ENCODE measurements around the gene PKMYT1.
A peak's percentile ranks its signal among the peaks of the same experiment; 100 is the strongest.

PKMYT1 gene

GRCh38 chr16:2980227-2981176, at the start of gene PKMYT1:
Gene PKMYT1 (minus strand): TSS chr16:2980446. CDS start chr16:2979657, 789 bp downstream.
- peak; percentile 99 for DNase-seq (ENCODE audit: low spot score)

DNA sequence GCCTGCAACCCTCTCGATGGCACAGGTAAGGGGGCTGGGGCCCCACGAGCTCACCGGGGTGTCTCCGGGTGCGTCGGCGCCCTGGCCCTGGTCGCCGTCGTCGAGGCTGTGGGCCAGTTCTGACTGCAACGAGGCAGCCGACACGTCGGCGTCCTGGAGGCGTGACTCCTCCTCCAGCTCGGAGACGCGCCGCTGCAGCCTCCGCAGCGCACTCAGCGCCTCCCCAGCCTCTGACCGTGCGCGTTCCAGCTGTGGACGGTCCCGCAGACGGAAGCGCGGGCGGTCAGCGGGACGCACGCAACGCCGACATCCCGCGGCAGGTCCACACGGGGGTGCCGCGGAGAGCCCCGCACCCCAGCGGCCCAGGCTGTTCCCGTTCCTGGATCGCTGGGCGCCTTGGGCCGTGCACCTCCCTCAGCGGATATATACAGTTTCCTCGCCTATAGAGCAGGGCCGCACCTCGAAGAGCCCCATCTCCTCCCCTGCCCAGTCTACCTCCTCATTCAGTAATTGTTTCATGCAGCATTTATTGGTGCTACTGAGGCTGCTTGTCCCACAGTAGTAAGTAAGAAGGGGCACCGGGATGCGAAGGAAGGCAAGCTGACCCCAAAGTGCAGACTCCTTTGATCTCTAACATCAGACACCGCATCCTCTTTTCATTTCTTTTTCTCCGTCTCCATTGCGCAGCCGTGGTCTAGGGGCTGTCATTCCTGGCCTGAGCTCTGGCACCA, 49.4 kb upstream of the PKMYT1 start:
- no peak for DNase-seq (ENCODE audit: low spot score)

GRCh38 chr16:3028716-3029319, 48.6 kb upstream of the PKMYT1 start:
- DNase-seq (ENCODE audit: low spot score), result no peak

- DNase-seq (ENCODE audit: low spot score), result peak; percentile 84
These were observed 47.9 kb upstream of the PKMYT1 start for GRCh38 chr16:3027983-3028715.

GRCh38 chr16:3027489-3027795, 47.2 kb upstream of the PKMYT1 start:
- no peak for DNase-seq (ENCODE audit: low spot score)

- no peak for DNase-seq (ENCODE audit: low spot score)
These were observed 46.6 kb upstream of the PKMYT1 start for GRCh38 chr16:3026609-3027488.

DNA sequence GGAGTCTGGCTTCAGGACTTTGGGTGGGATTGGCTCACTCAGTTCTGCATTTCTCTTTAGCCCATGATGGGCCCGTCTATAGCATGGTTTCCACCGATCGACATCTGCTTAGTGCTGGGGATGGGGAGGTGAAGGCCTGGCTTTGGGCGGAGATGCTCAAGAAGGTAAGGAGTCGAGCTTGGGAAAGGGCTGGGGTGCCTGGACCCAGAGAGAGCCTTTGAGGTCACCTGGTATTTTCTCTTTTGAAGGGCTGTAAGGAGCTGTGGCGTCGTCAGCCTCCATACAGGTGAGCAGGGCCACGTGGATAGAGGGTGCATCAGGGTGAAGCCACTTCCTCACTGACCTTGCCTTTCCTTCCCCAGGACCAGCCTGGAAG, 45.7 kb upstream of the PKMYT1 start:
- DNase-seq (ENCODE audit: low spot score), result no peak

- DNase-seq (ENCODE audit: low spot score), result no peak
These were observed 45.1 kb upstream of the PKMYT1 start for GRCh38 chr16:3025032-3026002.

GRCh38 chr16:3023669-3024478, 43.6 kb upstream of the PKMYT1 start, which contains the start of the genes HCFC1R1 and THOC6:
Gene HCFC1R1 (minus strand): TSS chr16:3023942. CDS start chr16:3023941, 1 bp downstream.
Gene THOC6 (plus strand): TSS chr16:3024035. CDS start chr16:3024327, 292 bp downstream.
- peak; percentile 90 for DNase-seq (ENCODE audit: low spot score)

DNA sequence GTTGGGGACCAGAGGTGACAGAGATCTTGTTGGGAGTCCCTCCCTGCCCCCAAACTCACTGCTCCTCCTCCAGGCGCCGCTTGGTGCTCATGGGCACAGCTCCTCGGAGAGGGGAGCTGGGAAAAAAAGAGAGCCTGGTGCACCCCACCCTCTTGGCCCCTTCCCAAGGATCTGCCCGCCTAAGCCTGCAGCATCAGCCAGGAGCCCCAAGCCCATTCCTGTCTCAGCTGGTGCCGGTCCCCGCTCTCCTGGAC, 43.1 kb upstream of the PKMYT1 start:
- no peak for DNase-seq (ENCODE audit: low spot score)

DNA sequence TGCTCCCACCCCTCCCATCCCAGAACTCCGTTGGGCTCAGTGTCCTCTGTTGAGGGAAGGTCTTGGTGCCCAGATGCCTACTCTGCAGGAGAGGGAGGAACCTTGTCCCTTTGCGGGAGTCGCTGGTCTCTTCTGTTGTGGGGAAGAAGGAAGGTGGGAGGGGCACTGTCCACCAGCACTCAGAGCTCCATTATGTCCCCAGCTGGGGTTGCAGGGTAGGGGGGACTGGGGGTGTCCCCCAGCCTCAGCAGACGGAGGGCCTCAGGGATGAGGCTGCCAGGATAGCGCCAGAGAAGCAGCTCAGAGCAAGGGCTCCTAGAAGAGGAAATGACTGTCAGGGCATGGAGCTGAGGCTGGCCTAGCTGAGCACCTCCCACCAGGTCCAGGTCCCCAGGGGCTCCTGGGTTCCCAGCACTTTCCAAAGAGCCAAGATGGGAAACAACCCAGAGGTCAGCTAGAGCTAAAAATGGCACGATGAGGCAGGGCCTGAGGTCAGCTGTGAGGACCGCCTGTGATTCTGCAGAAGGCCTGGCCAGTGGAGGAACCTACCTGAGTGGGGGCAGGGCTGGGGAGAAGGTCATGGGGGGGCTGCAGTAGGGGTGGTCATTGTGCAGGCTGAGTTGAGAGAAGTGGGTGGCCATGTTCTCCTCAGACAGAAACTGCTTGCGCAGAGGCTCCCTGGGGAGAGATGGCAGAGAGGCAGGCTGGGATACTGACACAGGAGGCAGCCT, 42.6 kb upstream of the PKMYT1 start:
- no peak for DNase-seq (ENCODE audit: low spot score)

- peak; percentile 94 for DNase-seq (ENCODE audit: low spot score)
These were observed 42.0 kb upstream of the PKMYT1 start for GRCh38 chr16:3022208-3022683.

GRCh38 chr16:3021449-3022207, 41.4 kb upstream of the PKMYT1 start:
- DNase-seq (ENCODE audit: low spot score), result peak; percentile 71

DNA sequence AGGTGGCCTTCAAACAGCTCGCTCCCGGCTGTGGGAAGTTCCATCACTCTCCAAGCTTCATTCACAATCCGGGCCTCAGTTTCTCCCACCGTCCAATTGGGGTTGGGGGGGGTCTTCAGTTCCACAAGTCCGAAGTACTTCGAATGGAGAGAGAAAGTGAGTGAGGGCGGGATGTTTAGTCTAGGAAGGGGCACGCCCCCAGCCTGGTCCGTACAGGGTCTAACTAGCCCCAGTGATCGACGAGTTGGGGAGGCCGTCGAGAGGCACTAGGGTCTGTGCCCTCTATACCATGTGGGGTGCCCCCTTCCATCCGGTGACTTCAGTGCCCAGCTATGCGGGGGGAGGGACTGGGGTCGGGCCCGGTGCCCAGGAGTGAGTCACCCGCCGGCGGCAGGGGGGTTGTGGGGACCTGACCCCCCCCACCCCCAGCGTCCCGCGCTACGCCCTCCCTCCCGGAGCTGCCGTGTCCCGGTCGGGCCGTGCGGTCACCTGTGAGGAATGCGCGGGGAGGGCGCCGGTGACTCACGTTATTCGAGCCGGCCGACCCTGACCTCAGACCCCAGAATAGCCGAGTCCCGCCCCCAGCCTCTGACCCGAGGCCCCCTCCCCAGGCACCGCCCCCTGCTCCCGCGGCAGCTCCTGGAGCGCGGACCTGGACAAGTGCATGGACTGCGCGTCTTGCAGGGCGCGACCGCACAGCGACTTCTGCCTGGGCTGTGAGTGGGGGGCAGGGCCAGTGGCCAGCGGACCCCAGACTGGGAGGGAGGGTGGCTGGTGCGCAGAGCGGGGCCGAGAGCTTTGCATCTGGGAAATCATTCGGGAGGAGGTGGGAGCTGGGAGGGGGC, 40.6 kb upstream of the PKMYT1 start:
- DNase-seq (ENCODE audit: low spot score), result no peak

DNA sequence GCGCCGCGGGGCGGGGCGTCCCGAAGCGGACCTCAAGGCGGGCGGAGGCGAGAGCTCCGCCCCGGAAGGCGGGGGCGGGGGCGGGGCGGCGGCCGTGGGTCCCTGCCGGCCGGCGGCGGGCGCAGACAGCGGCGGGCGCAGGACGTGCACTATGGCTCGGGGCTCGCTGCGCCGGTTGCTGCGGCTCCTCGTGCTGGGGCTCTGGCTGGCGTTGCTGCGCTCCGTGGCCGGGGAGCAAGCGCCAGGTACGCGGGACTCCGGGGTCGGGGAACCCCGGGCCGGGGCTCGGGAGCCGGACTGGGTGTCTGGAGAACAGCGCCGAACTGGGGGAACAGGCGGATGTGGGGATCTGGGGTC, 40.0 kb upstream of the PKMYT1 start, which contains the start of gene TNFRSF12A:
Gene TNFRSF12A (plus strand): TSS at position 122 of the 357 bp plus-strand sequence. CDS start 30 bp downstream, at position 152.
- DNase-seq (ENCODE audit: low spot score), result peak; percentile 77

- DNase-seq (ENCODE audit: low spot score), result no peak
These were observed 39.5 kb upstream of the PKMYT1 start for GRCh38 chr16:3019594-3020246.
